GM23338 (cell line): ENCODE measurements around the gene TXNDC9. TPM values are rescaled to one million over a fixed set of nuclear protein-coding genes. Genes with fewer than 3 reads are reported as not detected.
A peak's percentile ranks its signal among the peaks of the same experiment; 100 is the strongest.

ENCODE experiments used
- ETS1 ChIP-seq: IDR thresholded peaks from 2 replicates; pipeline ENCODE4 v1.6.1; 2016; ENCODE audit warnings: antibody characterized with exemption
- REST ChIP-seq: IDR thresholded peaks from one replicate; pipeline ENCODE4 v1.6.1; 2018; ENCODE audit warnings: antibody characterized with exemption; ENCODE audit not compliant: unreplicated experiment
- ZNF331 ChIP-seq: fragments of 250-450 bp; sonication (Bioruptor Pico); IDR thresholded peaks from 2 replicates; pipeline ENCODE4 v1.5.0; 2020; ENCODE audit warnings: low read depth, mild to moderate bottlenecking, moderate library complexity
- ZNF462 ChIP-seq: fragments of 250-450 bp; sonication (Bioruptor Pico); IDR thresholded peaks from 2 replicates; pipeline ENCODE4 v1.5.0; 2020; ENCODE audit warnings: mild to moderate bottlenecking, moderate library complexity
- polyA plus RNA-seq: library from polyadenylated mRNA; unstranded; fragments of >200 nt; fragmentation: Nextera tagmentation; extraction: Ambion mirVana; gene quantifications from 2 replicates; pipeline ENCODE4 v1.2.1, GENCODE V29; 2016
- total RNA-seq: library from RNA; depleted of rRNA; stranded (reverse); fragments of >200 nt; shearing (Covaris generic); gene quantifications from 2 replicates; pipeline ENCODE4 v1.2.3, GENCODE V29; 2014

Gene TXNDC9
- total and polyA plus RNA-seq, 2 experiments from 2014 or later = 54.4 to 67.4 TPM

GRCh38 chr2:99337113-99338028 lies 1.2 kb upstream of the TXNDC9 start, which contains the start of gene EIF5B (continued):
- no peak for TF ChIP-seq ZNF462 (CRISPR knock-in tag)
- TF ChIP-seq ETS1 = peak; percentile 65
- no peak for TF ChIP-seq REST
- TF ChIP-seq ZNF331 = no peak
